ENCODE data around the gene MTCL3.
A peak's percentile ranks its signal among the peaks of the same experiment; 100 is the strongest.

The MTCL3 gene

GRCh38 chr6:127547904-127548649 is 28.9 kb upstream of the MTCL3 start:
- H3K27ac ChIP-seq = no peak overlapping the region
- intact Hi-C loops (cut with DNase I; ENCODE audit: low total_unique reads) = loop anchor here (10.0 kb wide), 1 partner anchor 83 kb away; no protein-coding TSS in a partner anchor
- H3K4me1 ChIP-seq = no peaks in the 10 kb centered on the region
- no peak for DNase-seq
- 75 to 88% (median 77%) methylated on average over 2 of the region's 2 CpGs for WGBS, 5 donors
- no peak overlapping the region for H3K4me3 ChIP-seq
- H3K9me3 ChIP-seq = no peaks in the 10 kb centered on the region
- no peak for TF ChIP-seq POLR2A (IDR thresholded peaks at IDR 0.05)
- TF ChIP-seq CTCF (IDR thresholded peaks at IDR 0.05 in 8 of 11, conservative IDR thresholded peaks at IDR 0.05 in 3 of 11) = no peak
- no peak for TF ChIP-seq POLR2AphosphoS5 (IDR thresholded peaks at IDR 0.05)
- H3K36me3 ChIP-seq = no peaks in the 10 kb centered on the region
- peaks cover 0 to 7% (median 0%) of the 10 kb centered on the region in 7 donors for H3K27me3 ChIP-seq (replicated peaks in 1 of 7)

GRCh38 chr6:127547215-127547614 is 28.1 kb upstream of the MTCL3 start:
- Histone ChIP-seq H3K27me3 (replicated peaks in 1 of 7) (peaks cover 0 to 7% (median 0%) of the 10 kb centered on the region in 7 donors), H3K9me3 (no peaks in the 10 kb centered on the region), H3K4me1 (no peaks in the 10 kb centered on the region), H3K27ac (no peak overlapping the region), H3K36me3 (no peaks in the 10 kb centered on the region), H3K4me3 (no peak overlapping the region)
- DNase-seq = no peak
- TF ChIP-seq CTCF (IDR thresholded peaks at IDR 0.05 in 8 of 11, conservative IDR thresholded peaks at IDR 0.05 in 3 of 11) (peak in 2 of 11 experiments; percentile 9 to 16), POLR2AphosphoS5 (IDR thresholded peaks at IDR 0.05) (no peak), POLR2A (IDR thresholded peaks at IDR 0.05) (no peak)
- intact Hi-C loops (cut with DNase I; ENCODE audit: low total_unique reads) = loop anchor here (10.0 kb wide), 1 partner anchor 82 kb away; no protein-coding TSS in a partner anchor
- WGBS, 5 donors = 14 to 19% (median 18%) methylated on average over 1 of the region's 1 CpG

- H3K27ac ChIP-seq = no peak overlapping the region
- 31 to 47% (median 42%) methylated on average over 2 of the region's 2 CpGs for WGBS, 5 donors
Measured at GRCh38 chr6:127539272-127539671, 20.1 kb upstream of the MTCL3 start.

More at GRCh38 chr6:127539272-127539671, 20.1 kb upstream of the MTCL3 start:
- peaks cover 0 to 4% (median 0%) of the 10 kb centered on the region in 7 donors for H3K27me3 ChIP-seq (replicated peaks in 1 of 7)
- no peaks in the 10 kb centered on the region for H3K36me3 ChIP-seq
- DNase-seq = no peak
- H3K9me3 ChIP-seq = no peaks in the 10 kb centered on the region
- intact Hi-C loops (cut with DNase I; ENCODE audit: low total_unique reads) = loop anchor here (10.0 kb wide), 1 partner anchor 224 kb away; no protein-coding TSS in a partner anchor
- no peak overlapping the region for H3K4me3 ChIP-seq
- no peak for TF ChIP-seq POLR2A (IDR thresholded peaks at IDR 0.05)
- peak in 8 of 11 experiments; percentile 11 to 48 (median 40) for TF ChIP-seq CTCF (IDR thresholded peaks at IDR 0.05 in 8 of 11, conservative IDR thresholded peaks at IDR 0.05 in 3 of 11)
- no peak for TF ChIP-seq POLR2AphosphoS5 (IDR thresholded peaks at IDR 0.05)
- H3K4me1 ChIP-seq = no peaks in the 10 kb centered on the region

Measured in spleen (tissue), 11 donors.